ENCODE measurements around the gene SPARCL1. TPM values are rescaled to one million over a fixed set of nuclear protein-coding genes. Genes with fewer than 3 reads are reported as not detected.
"Not testable (repeated sequence)": the region's sequence is repeated elsewhere in the genome, so short reads cannot be mapped to it uniquely, and the experiment has no call there.

Gene SPARCL1
- total and polyA plus RNA-seq, 2 experiments from 2014 or later, result 15.2 to 45.4 TPM

DNA sequence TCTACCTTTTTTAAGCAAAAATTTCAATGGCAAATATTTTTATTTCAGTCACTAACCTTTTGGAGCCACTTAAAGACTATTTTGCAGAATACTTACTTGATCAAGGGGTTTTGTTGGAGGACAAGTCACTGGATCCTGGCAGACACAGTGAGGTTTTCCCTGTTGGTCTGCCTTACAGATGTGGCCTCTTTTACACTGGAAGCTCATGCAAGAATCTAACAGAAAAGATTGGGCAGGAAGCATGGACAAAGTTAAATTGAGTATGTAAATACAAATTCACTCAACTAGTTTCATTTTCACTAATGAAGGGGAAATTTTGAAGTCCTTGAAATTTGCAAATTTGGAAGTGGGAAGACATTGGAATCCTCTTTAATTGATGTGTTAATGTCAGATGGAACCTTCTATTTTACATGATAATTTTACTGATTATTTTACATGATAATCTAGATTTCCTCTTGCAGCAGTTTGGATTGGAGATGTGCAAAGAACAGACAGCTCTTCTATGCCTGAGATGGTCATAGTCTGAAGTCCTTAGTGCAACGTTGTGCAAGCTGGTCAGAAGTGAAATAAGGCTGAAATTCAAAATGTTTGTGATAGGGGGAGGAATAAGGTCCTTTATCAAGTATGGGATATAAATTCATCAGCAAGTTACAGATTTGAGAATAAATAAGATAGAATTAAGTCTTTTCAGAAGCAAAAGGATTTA lies 38.4 kb downstream of the SPARCL1 start:
- no peak for DNase-seq (ENCODE audit: low spot score)
- no peaks in the 10 kb centered on the region for H3K9me3 ChIP-seq (ENCODE audit: low read depth)
- no peaks in the 10 kb centered on the region for H3K27me3 ChIP-seq
- H3K79me2 ChIP-seq, result no peaks in the 10 kb centered on the region
- H3K4me3 ChIP-seq, result no peak overlapping the region
- H3K4me2 ChIP-seq, result no peak overlapping the region
- WGBS (ENCODE audit: low lambda C conversion rate, missing lambda C conversion rate), result 82% methylated on average over 1 of the region's 1 CpG
- H3K36me3 ChIP-seq (replicated peaks; ENCODE audit: insufficient read depth, low read depth), result no peaks in the 10 kb centered on the region
- H4K20me1 ChIP-seq (ENCODE audit: insufficient read depth, poor library complexity, severe bottlenecking), result no peaks in the 10 kb centered on the region
- TF ChIP-seq CTCF (IDR thresholded peaks at IDR 0.05; ENCODE audit: poor library complexity) (no peak), EZH2phosphoT487 (IDR thresholded peaks at IDR 0.05; ENCODE audit: low read depth, severe bottlenecking, unreplicated experiment) (no peak), EZH2 (IDR thresholded peaks at IDR 0.05; ENCODE audit: borderline replicate concordance) (no peak)
- no peaks in the 10 kb centered on the region for H3K4me1 ChIP-seq (ENCODE audit: insufficient read depth)
- H3K9me2 ChIP-seq (replicated peaks; ENCODE audit: insufficient read depth), result no peaks in the 10 kb centered on the region
- no peak overlapping the region for H3K27ac ChIP-seq
- no peak overlapping the region for H2AFZ ChIP-seq

GRCh38 chr4:87489678-87490077 lies 39.5 kb downstream of the SPARCL1 start:
- H3K9me2 ChIP-seq (replicated peaks; ENCODE audit: insufficient read depth), result no peaks in the 10 kb centered on the region
- WGBS (ENCODE audit: low lambda C conversion rate, missing lambda C conversion rate), result 100% methylated on average over 2 of the region's 2 CpGs
- no peaks in the 10 kb centered on the region for H3K9me3 ChIP-seq (ENCODE audit: low read depth)
- no peak for DNase-seq (ENCODE audit: low spot score)
- H4K20me1 ChIP-seq (ENCODE audit: insufficient read depth, poor library complexity, severe bottlenecking), result no peaks in the 10 kb centered on the region
- no peaks in the 10 kb centered on the region for H3K27me3 ChIP-seq
- no peaks in the 10 kb centered on the region for H3K36me3 ChIP-seq (replicated peaks; ENCODE audit: insufficient read depth, low read depth)
- H2AFZ ChIP-seq, result no peak overlapping the region
- H3K79me2 ChIP-seq, result no peaks in the 10 kb centered on the region
- no peak for TF ChIP-seq CTCF (IDR thresholded peaks at IDR 0.05; ENCODE audit: poor library complexity)
- no peak for TF ChIP-seq EZH2 (IDR thresholded peaks at IDR 0.05; ENCODE audit: borderline replicate concordance)
- no peak for TF ChIP-seq EZH2phosphoT487 (IDR thresholded peaks at IDR 0.05; ENCODE audit: low read depth, severe bottlenecking, unreplicated experiment)
- H3K4me1 ChIP-seq (ENCODE audit: insufficient read depth), result no peaks in the 10 kb centered on the region
- H3K4me3 ChIP-seq, result no peak overlapping the region
- H3K27ac ChIP-seq, result no peak overlapping the region
- H3K4me2 ChIP-seq, result no peak overlapping the region

DNA sequence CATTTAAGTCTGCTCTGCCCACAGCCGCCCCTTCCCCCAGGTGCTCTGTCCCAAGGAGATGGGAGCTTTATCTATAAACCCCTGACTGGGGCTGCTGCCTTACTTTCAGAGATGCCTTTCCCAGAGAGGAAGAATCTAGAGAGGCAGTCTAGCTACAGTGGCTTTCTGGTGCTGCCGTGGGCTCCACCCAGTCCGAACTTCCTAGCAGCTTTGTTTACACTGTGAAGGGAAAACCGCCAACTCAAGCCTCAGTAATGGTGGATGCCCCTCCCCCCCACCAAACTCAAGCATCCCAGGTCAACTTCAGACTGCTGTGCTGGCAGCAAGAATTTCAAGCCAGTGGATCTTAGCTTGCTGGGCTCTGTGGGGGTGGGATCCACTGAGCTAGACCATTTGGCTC lies 40.5 kb downstream of the SPARCL1 start:
- not testable (repeated sequence) for H2AFZ ChIP-seq; H3K4me2 ChIP-seq; H3K27ac ChIP-seq; H3K27me3 ChIP-seq; H3K4me1 ChIP-seq (ENCODE audit: insufficient read depth); H3K4me3 ChIP-seq; H4K20me1 ChIP-seq (ENCODE audit: insufficient read depth, poor library complexity, severe bottlenecking); H3K9me2 ChIP-seq (replicated peaks; ENCODE audit: insufficient read depth); DNase-seq (ENCODE audit: low spot score); H3K9me3 ChIP-seq (ENCODE audit: low read depth); H3K36me3 ChIP-seq (replicated peaks; ENCODE audit: insufficient read depth, low read depth); H3K79me2 ChIP-seq
- WGBS (ENCODE audit: low lambda C conversion rate, missing lambda C conversion rate), result 43% methylated on average over 4 of the region's 4 CpGs

DNA sequence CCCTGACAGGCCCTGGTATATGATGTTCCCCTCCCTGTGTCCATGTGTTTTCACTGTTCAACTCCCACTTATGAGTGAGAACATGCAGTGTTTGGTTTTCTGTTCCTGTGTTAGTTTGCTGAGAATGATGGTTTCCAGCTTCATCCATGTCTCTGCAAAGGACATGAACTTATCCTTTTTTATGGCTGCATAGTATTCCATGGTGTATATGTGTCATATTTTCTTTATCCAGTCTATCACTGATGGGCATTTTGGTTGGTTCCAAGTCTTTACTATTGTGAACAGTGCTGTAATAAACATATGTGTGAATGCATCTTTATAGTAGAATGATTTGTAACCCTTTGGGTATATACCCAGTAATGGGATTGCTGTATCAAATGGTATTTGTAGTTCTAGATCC lies 45.9 kb downstream of the SPARCL1 start:
- not testable (repeated sequence) for H3K79me2 ChIP-seq

More for the DNA sequence above, 45.9 kb downstream of the SPARCL1 start:
- not testable (repeated sequence) for H3K36me3 ChIP-seq (replicated peaks; ENCODE audit: insufficient read depth, low read depth); H3K4me2 ChIP-seq; H3K4me1 ChIP-seq (ENCODE audit: insufficient read depth); H2AFZ ChIP-seq; H3K27ac ChIP-seq; DNase-seq (ENCODE audit: low spot score); H3K27me3 ChIP-seq; H3K4me3 ChIP-seq; H4K20me1 ChIP-seq (ENCODE audit: insufficient read depth, poor library complexity, severe bottlenecking); H3K9me3 ChIP-seq (ENCODE audit: low read depth); H3K9me2 ChIP-seq (replicated peaks; ENCODE audit: insufficient read depth)

Measured in hepatocyte (in vitro differentiated cells).